Mesendoderm (in vitro differentiated cells): ENCODE data around the gene PIEZO2.

Experiments
- DNase-seq: peaks from one replicate; pipeline ENCODE4 v3.0.0; 2013
- H2AK5ac ChIP-seq: 2 replicates; pipeline ENCODE4 v1.6.1; 2013; ENCODE audit warnings: low read length, inconsistent platforms
- H2BK120ac ChIP-seq: 2 replicates; pipeline ENCODE4 v1.6.1; 2013; ENCODE audit warnings: low read depth, mild to moderate bottlenecking, low read length, moderate library complexity, mixed read lengths
- H2BK15ac ChIP-seq: replicated peaks from 2 replicates; pipeline ENCODE4 v1.6.1; 2013; ENCODE audit warnings: low read depth, mild to moderate bottlenecking, moderate library complexity
- H2BK5ac ChIP-seq: 2 replicates; pipeline ENCODE4 v1.6.1; 2013; ENCODE audit warnings: low read length, inconsistent platforms
- H3K18ac ChIP-seq: 2 replicates; pipeline ENCODE4 v1.6.1; 2013; ENCODE audit warnings: mild to moderate bottlenecking, low read length, mixed read lengths
- H3K23ac ChIP-seq: one replicate; pipeline ENCODE4 v1.6.1; 2013; ENCODE audit warnings: low read length
- H3K27ac ChIP-seq: 2 replicates; pipeline ENCODE4 v1.5.1; 2013; ENCODE audit warnings: low read depth, mild to moderate bottlenecking, inconsistent platforms, low read length, moderate library complexity
- H3K27me3 ChIP-seq: 2 replicates; pipeline ENCODE4 v1.6.1; 2013; ENCODE audit warnings: low read length, control low read depth, mild to moderate bottlenecking, inconsistent platforms; ENCODE audit not compliant: insufficient read depth, poor library complexity
- H3K36me3 ChIP-seq: 2 replicates; pipeline ENCODE4 v1.6.1; 2013; ENCODE audit warnings: low read length, inconsistent platforms; ENCODE audit not compliant: control insufficient read depth, insufficient read depth
- H3K4ac ChIP-seq: one replicate; pipeline ENCODE4 v1.6.1; 2013; ENCODE audit warnings: low read depth, mild to moderate bottlenecking, low read length, moderate library complexity
- H3K4me1 ChIP-seq: 2 replicates; pipeline ENCODE4 v1.6.1; 2013; ENCODE audit warnings: low read depth, low read length, inconsistent platforms; ENCODE audit not compliant: control insufficient read depth
- H3K4me2 ChIP-seq: 2 replicates; pipeline ENCODE4 v1.6.1; 2013; ENCODE audit warnings: low read length
- H3K4me3 ChIP-seq: 2 replicates; pipeline ENCODE4 v1.5.1; 2013; ENCODE audit warnings: mild to moderate bottlenecking, low read length
- H3K56ac ChIP-seq: one replicate; pipeline ENCODE4 v1.6.1; 2013; ENCODE audit warnings: low read length
- H3K79me1 ChIP-seq: 2 replicates; pipeline ENCODE4 v1.6.1; 2013; ENCODE audit warnings: low read length, inconsistent platforms
- H3K79me2 ChIP-seq: 2 replicates; pipeline ENCODE4 v1.6.1; 2013; ENCODE audit warnings: mild to moderate bottlenecking, low read length; ENCODE audit not compliant: control insufficient read depth, insufficient read depth
- H3K9ac ChIP-seq: 2 replicates; pipeline ENCODE4 v1.6.1; 2013; ENCODE audit warnings: low read length, inconsistent platforms
- H4K5ac ChIP-seq: one replicate; pipeline ENCODE4 v1.6.1; 2013; ENCODE audit warnings: low read length
- H4K8ac ChIP-seq: one replicate; pipeline ENCODE4 v1.6.1; 2013; ENCODE audit warnings: low read depth, mild to moderate bottlenecking, control low read depth, low read length, moderate library complexity
- WGBS: extraction: QIAGEN DNeasy Blood & Tissue Kit; methylation state at CpG from one replicate; pipeline ENCODE4 v1.1.7; 2013; ENCODE audit warnings: low lambda C conversion rate, missing lambda C conversion rate; ENCODE audit not compliant: insufficient coverage; ENCODE audit errors: extremely low coverage; 5-methylcytosine and 5-hydroxymethylcytosine counted together

Gene PIEZO2

DNA sequence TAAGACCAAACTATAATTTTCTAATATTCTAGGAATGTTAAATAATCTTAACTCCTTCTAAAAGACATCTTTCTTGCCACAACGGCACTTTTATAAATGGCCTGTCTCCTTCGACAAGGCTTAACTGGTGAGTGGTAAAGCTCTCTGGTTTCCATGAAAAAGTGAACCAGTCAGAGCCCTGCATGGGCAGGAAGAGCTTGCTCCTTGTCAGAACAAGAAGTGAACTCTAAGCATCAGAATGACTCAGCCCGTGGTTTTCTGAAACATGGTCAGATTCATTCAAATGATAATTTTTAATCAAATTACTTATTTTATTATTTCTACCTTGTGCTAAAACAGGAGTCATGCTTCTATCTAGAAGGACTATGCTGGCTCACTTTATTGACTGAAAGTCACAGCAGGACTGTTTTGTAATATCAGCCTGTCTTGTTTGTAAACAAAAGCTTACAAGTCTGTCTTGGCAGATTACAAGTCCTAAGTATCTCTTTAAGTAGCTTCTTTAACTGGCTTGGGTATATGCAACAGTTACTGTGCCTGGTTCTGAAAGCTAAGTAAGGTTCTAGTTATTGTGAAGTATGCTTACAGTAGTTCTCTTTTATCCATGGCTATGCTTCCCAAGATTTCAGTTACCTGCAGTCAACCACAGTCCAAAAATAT lies 378.2 kb downstream of the PIEZO2 start:
- H2AK5ac ChIP-seq: no peak overlapping the region
- WGBS: no CpG with 5 or more reads among the region's 3 CpGs
- no peak overlapping the region for H2BK15ac ChIP-seq
- H3K36me3 ChIP-seq: no peaks in the 10 kb centered on the region
- no peak overlapping the region for H3K9ac ChIP-seq
- H3K4me1 ChIP-seq: no peaks in the 10 kb centered on the region
- no peak overlapping the region for H3K4me2 ChIP-seq
- no peaks in the 10 kb centered on the region for H3K79me2 ChIP-seq
- no peaks in the 10 kb centered on the region for H3K79me1 ChIP-seq
- no peak overlapping the region for H2BK120ac ChIP-seq
- H3K23ac ChIP-seq: no peak overlapping the region
- no peak overlapping the region for H3K56ac ChIP-seq
- H3K4ac ChIP-seq: no peak overlapping the region
- no peak overlapping the region for H3K27ac ChIP-seq
- H2BK5ac ChIP-seq: no peak overlapping the region
- DNase-seq: no peak
- no peak overlapping the region for H4K5ac ChIP-seq
- H4K8ac ChIP-seq: no peak overlapping the region
- no peak overlapping the region for H3K4me3 ChIP-seq
- no peak overlapping the region for H3K18ac ChIP-seq
- H3K27me3 ChIP-seq: no peaks in the 10 kb centered on the region

DNA sequence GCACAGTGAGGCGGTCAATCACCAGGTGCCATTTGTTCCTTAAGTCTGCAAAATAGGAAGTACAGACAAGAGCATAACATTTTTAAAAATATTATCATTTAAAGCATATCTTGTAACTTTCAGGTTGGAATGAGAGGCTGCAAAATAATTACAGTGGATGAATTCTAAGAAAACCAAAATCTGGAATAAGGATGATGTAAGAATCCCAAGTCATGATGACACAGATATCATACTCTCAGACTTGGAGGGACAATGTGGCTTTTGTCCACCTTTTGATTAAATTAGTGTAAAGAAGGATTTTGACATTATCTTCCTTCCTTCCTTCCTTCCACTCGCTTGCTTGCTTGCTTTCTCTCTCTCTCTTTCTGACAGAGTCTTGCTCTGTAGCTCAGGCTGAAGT lies 379.1 kb downstream of the PIEZO2 start:
- Histone ChIP-seq H2AK5ac (no peak overlapping the region), H3K4me1 (no peaks in the 10 kb centered on the region), H3K23ac (no peak overlapping the region), H2BK15ac (no peak overlapping the region), H4K8ac (no peak overlapping the region), H2BK120ac (no peak overlapping the region), H3K4me2 (no peak overlapping the region), H3K79me1 (no peaks in the 10 kb centered on the region), H2BK5ac (no peak overlapping the region), H3K79me2 (no peaks in the 10 kb centered on the region), H3K36me3 (no peaks in the 10 kb centered on the region), H3K4me3 (no peak overlapping the region), H3K9ac (no peak overlapping the region), H3K56ac (no peak overlapping the region), H3K27ac (no peak overlapping the region), H4K5ac (no peak overlapping the region), H3K4ac (no peak overlapping the region), H3K18ac (no peak overlapping the region), H3K27me3 (no peaks in the 10 kb centered on the region)
- DNase-seq: no peak
- no CpG with 5 or more reads among the region's 2 CpGs for WGBS

DNA sequence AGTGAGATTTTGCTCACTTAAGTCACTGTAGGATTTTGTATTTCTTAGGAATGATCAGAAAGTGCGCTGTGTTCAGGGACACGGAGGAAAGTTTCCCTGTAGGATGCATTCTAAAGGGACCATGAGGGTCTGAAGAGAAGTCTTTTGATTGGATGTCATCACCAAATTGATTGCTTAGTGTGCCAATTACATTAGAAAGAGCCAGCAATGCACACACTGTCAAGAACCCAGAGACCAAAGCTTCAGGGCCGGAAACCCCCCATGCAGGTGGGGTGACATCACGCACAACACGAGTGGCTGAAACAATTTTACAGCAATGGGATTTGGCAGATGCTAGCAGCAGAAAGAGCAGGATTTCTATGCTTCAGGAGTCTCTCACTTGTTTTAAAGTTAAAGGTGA lies 381.1 kb downstream of the PIEZO2 start:
- H3K4me1 ChIP-seq: no peaks in the 10 kb centered on the region
- H2BK5ac ChIP-seq: no peak overlapping the region
- no peaks in the 10 kb centered on the region for H3K27me3 ChIP-seq
- H3K4ac ChIP-seq: no peak overlapping the region
- no peak for DNase-seq
- WGBS: no CpG with 5 or more reads among the region's 5 CpGs
- no peaks in the 10 kb centered on the region for H3K36me3 ChIP-seq
- no peak overlapping the region for H3K27ac ChIP-seq
- H3K79me1 ChIP-seq: no peaks in the 10 kb centered on the region
- no peak overlapping the region for H2BK15ac ChIP-seq
- H4K8ac ChIP-seq: no peak overlapping the region
- no peak overlapping the region for H4K5ac ChIP-seq
- H3K4me2 ChIP-seq: no peak overlapping the region
- no peak overlapping the region for H3K18ac ChIP-seq
- H3K9ac ChIP-seq: no peak overlapping the region
- no peaks in the 10 kb centered on the region for H3K79me2 ChIP-seq
- H2AK5ac ChIP-seq: no peak overlapping the region
- no peak overlapping the region for H3K23ac ChIP-seq
- H3K56ac ChIP-seq: no peak overlapping the region
- no peak overlapping the region for H3K4me3 ChIP-seq
- no peak overlapping the region for H2BK120ac ChIP-seq

- H2BK5ac ChIP-seq: no peak overlapping the region
- H3K23ac ChIP-seq: no peak overlapping the region
- no peak overlapping the region for H3K27ac ChIP-seq
- H3K79me2 ChIP-seq: no peaks in the 10 kb centered on the region
- no peaks in the 10 kb centered on the region for H3K4me1 ChIP-seq
- H3K4me3 ChIP-seq: no peak overlapping the region
- no peak overlapping the region for H4K8ac ChIP-seq
- no CpG with 5 or more reads among the region's 5 CpGs for WGBS
- no peak overlapping the region for H3K56ac ChIP-seq
- H2AK5ac ChIP-seq: no peak overlapping the region
- H3K79me1 ChIP-seq: no peaks in the 10 kb centered on the region
- no peak overlapping the region for H3K9ac ChIP-seq
- no peaks in the 10 kb centered on the region for H3K36me3 ChIP-seq
- H3K27me3 ChIP-seq: no peaks in the 10 kb centered on the region
- no peak overlapping the region for H3K4me2 ChIP-seq
- no peak overlapping the region for H3K18ac ChIP-seq
- H2BK120ac ChIP-seq: no peak overlapping the region
- no peak for DNase-seq
- no peak overlapping the region for H4K5ac ChIP-seq
- no peak overlapping the region for H2BK15ac ChIP-seq
- H3K4ac ChIP-seq: no peak overlapping the region
These were observed 381.7 kb downstream of the PIEZO2 start for GRCh38 chr18:10767658-10768057.

DNA sequence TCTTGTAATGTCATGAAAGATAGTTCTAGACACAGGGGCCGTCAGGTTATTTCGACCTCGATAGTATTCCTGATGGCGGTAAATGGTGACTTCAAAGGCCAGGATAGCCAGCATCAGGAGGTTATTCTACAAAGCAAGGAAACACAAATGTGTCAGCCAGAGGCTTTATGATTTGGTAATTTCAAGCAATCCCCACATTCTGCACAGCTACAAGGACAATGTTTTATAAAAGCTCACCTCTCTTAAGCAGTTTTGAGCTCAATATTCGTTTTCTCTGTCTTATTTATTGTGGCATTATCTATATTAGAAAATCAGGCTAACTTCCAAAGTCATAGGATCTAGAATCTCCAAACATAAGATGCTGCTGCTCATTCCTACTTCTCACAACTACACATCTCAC lies 388.4 kb downstream of the PIEZO2 start:
- no peak overlapping the region for H2BK5ac ChIP-seq
- H3K18ac ChIP-seq: no peak overlapping the region
- H3K79me1 ChIP-seq: no peaks in the 10 kb centered on the region
- no peak overlapping the region for H3K4ac ChIP-seq
- no peaks in the 10 kb centered on the region for H3K79me2 ChIP-seq
- H2AK5ac ChIP-seq: no peak overlapping the region
- no CpG with 5 or more reads among the region's 5 CpGs for WGBS
- H2BK15ac ChIP-seq: no peak overlapping the region
- H3K27me3 ChIP-seq: no peaks in the 10 kb centered on the region
- H3K27ac ChIP-seq: no peak overlapping the region
- DNase-seq: no peak
- no peak overlapping the region for H4K8ac ChIP-seq
- H4K5ac ChIP-seq: no peak overlapping the region
- H3K4me3 ChIP-seq: no peak overlapping the region
- H3K36me3 ChIP-seq: no peaks in the 10 kb centered on the region
- H2BK120ac ChIP-seq: no peak overlapping the region
- H3K56ac ChIP-seq: no peak overlapping the region
- H3K4me2 ChIP-seq: no peak overlapping the region
- no peak overlapping the region for H3K9ac ChIP-seq
- H3K23ac ChIP-seq: no peak overlapping the region
- H3K4me1 ChIP-seq: no peaks in the 10 kb centered on the region

DNA sequence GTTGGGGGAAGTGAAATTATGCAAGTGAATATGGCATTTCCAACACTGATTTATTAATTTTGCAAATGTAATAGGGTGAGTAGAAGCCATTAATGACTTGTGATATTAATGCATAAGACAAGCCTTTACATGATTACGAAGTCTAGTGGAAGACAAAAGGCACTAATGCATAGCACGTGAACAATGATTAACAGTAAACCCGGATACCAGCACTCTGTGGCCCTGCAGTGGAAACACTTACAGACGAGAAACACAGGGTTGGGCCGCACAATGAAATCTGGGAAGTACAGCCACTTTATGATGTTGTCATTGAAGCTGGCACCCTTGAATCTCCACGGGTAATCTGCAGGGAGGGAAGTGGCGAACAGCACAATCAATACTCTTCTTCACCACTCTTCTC lies 390.1 kb downstream of the PIEZO2 start:
- no peak overlapping the region for H3K18ac ChIP-seq
- H4K8ac ChIP-seq: no peak overlapping the region
- no peaks in the 10 kb centered on the region for H3K36me3 ChIP-seq
- DNase-seq: no peak
- H3K56ac ChIP-seq: no peak overlapping the region
- no peak overlapping the region for H2AK5ac ChIP-seq
- no peak overlapping the region for H3K4ac ChIP-seq
- H3K27ac ChIP-seq: no peak overlapping the region
- no peak overlapping the region for H4K5ac ChIP-seq
- no peak overlapping the region for H3K23ac ChIP-seq
- H2BK15ac ChIP-seq: no peak overlapping the region
- H3K4me1 ChIP-seq: no peaks in the 10 kb centered on the region
- no peaks in the 10 kb centered on the region for H3K79me2 ChIP-seq
- H3K27me3 ChIP-seq: no peaks in the 10 kb centered on the region
- no peak overlapping the region for H2BK120ac ChIP-seq
- H3K4me3 ChIP-seq: no peak overlapping the region
- WGBS: no CpG with 5 or more reads among the region's 7 CpGs
- H3K4me2 ChIP-seq: no peak overlapping the region
- H3K79me1 ChIP-seq: no peaks in the 10 kb centered on the region
- H2BK5ac ChIP-seq: no peak overlapping the region
- H3K9ac ChIP-seq: no peak overlapping the region
